GM12878 (cell line): ENCODE measurements around the gene IPO5. TPM values are rescaled to one million over a fixed set of nuclear protein-coding genes. Genes with fewer than 3 reads are reported as not detected.
"Not testable (repeated sequence)": the region's sequence is repeated elsewhere in the genome, so short reads cannot be mapped to it uniquely, and the experiment has no call there.

ENCODE experiments used
- ATAC-seq: fragments of 200-7000 bp; cut with Tn5 transposase; 3 replicates; pipeline ENCODE4 v1.9.1; 2020; ENCODE audit warnings: mild to moderate bottlenecking, moderate library complexity
- BruUV-seq: library from RNA; stranded (reverse); fragments of 400-500 nt; replicated peaks from 2 replicates; lab custom pipeline; 2021; lab: Mats Ljungman, UMichigan
- CTCF ChIA-PET: fragments of 300-600 bp; sonication (Branson Sonifier 250); formaldehyde crosslinking; extraction: SDS; loops from one replicate; lab custom pipeline; 2021; ENCODE audit warnings: inconsistent platforms; lab: Yijun Ruan, JAX
- POLR2A ChIA-PET: fragments of 350-600 bp; formaldehyde crosslinking; extraction: SDS; loops from one replicate; lab custom pipeline; 2021; ENCODE audit warnings: inconsistent platforms; lab: Charles Lee
- RAD21 ChIA-PET: fragments of 300-600 bp; sonication (Branson Sonifier 250); formaldehyde crosslinking; loops from one replicate; lab custom pipeline; 2023; ENCODE audit warnings: antibody characterized with exemption; ENCODE audit not compliant: unreplicated experiment; lab: Charles Lee
- SMC1A ChIA-PET: fragments of 300-600 bp; sonication (Branson Sonifier 250); formaldehyde crosslinking; loops from one replicate; lab custom pipeline; 2023; ENCODE audit not compliant: unreplicated experiment, uncharacterized antibody; lab: Charles Lee
- DNase-seq: peaks from one replicate; pipeline ENCODE4 v3.0.0-alpha.2; 2011; ENCODE audit warnings: low read depth, low spot score
- FAIRE-seq: peaks from 3 replicates; lab custom pipeline; 2011; peaks lifted over from hg19 to GRCh38; lab: Jason Lieb, UNC
- H2AFZ ChIP-seq: 2 replicates; pipeline ENCODE4 v1.6.0; 2011; ENCODE audit warnings: low read depth, low read length, control low read depth; ENCODE audit not compliant: control insufficient read depth
- H3K27ac ChIP-seq: 2 replicates; pipeline ENCODE4 v1.5.1; 2011; ENCODE audit warnings: control low read depth; ENCODE audit not compliant: control insufficient read depth, insufficient read depth
- H3K27me3 ChIP-seq, 2 experiments: replicated peaks in 1 of 2; 2 replicates each; pipeline versions ENCODE4 v1.6.0 to v1.6.1; 2011; ENCODE audit warnings: low read length in 1 of 2; ENCODE audit not compliant: control insufficient read depth in 2 of 2, insufficient read depth in 2 of 2
- H3K36me3 ChIP-seq, 2 experiments: 2 replicates each; pipeline ENCODE4 v1.5.1; 2011; ENCODE audit warnings: low read length in 1 of 2; ENCODE audit not compliant: control insufficient read depth in 2 of 2, insufficient read depth in 2 of 2
- H3K4me1 ChIP-seq: 2 replicates; pipeline ENCODE4 v1.6.1; 2011; ENCODE audit warnings: mild to moderate bottlenecking, low read length, moderate library complexity, mixed read lengths; ENCODE audit not compliant: control insufficient read depth, insufficient read depth
- H3K4me2 ChIP-seq: 2 replicates; pipeline ENCODE4 v1.6.0; 2011; ENCODE audit warnings: control low read depth; ENCODE audit not compliant: control insufficient read depth, insufficient read depth
- H3K4me3 ChIP-seq: fragments of 200-600 bp; sonication (generic); 2 replicates; pipeline ENCODE4 v1.5.1; 2016
- H3K79me2 ChIP-seq: 2 replicates; pipeline ENCODE4 v1.6.0; 2011; ENCODE audit warnings: low read length; ENCODE audit not compliant: control insufficient read depth, insufficient read depth
- H3K9ac ChIP-seq: 2 replicates; pipeline ENCODE4 v1.8.0; 2011; ENCODE audit warnings: low read length, control low read depth, mixed read lengths; ENCODE audit not compliant: control insufficient read depth, insufficient read depth
- H3K9me3 ChIP-seq: replicated peaks from 3 replicates; pipeline ENCODE4 v1.5.1; 2011; ENCODE audit warnings: mild to moderate bottlenecking, low read length; ENCODE audit not compliant: control insufficient read depth, insufficient read depth
- H4K20me1 ChIP-seq: 2 replicates; pipeline ENCODE4 v1.6.0; 2011; ENCODE audit not compliant: control insufficient read depth, insufficient read depth
- EGR1 ChIP-seq, 2 experiments: IDR thresholded peaks; 1 replicate in 1 of 2; 2 replicates in 1 of 2; pipeline ENCODE4 v1.6.1; 2011 to 2012; ENCODE audit warnings: low read depth in 2 of 2, low read length in 2 of 2, borderline replicate concordance in 1 of 2, mild to moderate bottlenecking in 1 of 2, moderate library complexity in 1 of 2
- KLF5 ChIP-seq: fragments of 450-650 bp; IDR thresholded peaks from 2 replicates; pipeline ENCODE4 v1.6.1; 2014; ENCODE audit warnings: mild to moderate bottlenecking; ENCODE audit not compliant: partially characterized antibody
- PML ChIP-seq: IDR thresholded peaks from 2 replicates; pipeline ENCODE4 v1.6.1; 2012; ENCODE audit warnings: low read length, inconsistent platforms
- TAF1 ChIP-seq: IDR thresholded peaks from 2 replicates; pipeline ENCODE4 v1.6.1; 2011; ENCODE audit warnings: mild to moderate bottlenecking, low read depth, low read length, borderline replicate concordance
- YY1 ChIP-seq: IDR thresholded peaks from 2 replicates; pipeline ENCODE4 v1.6.1; 2011; ENCODE audit warnings: low read depth, mild to moderate bottlenecking, low read length
- WGBS: methylation state at CpG from one replicate; pipeline ENCODE4 v1.1.6; 2016; ENCODE audit warnings: low lambda C conversion rate; ENCODE audit not compliant: insufficient replicate concordance, insufficient coverage; ENCODE audit errors: missing lambda C conversion rate; 5-methylcytosine and 5-hydroxymethylcytosine counted together
- in situ Hi-C: fragments of 300-500 bp; cut with MboI; formaldehyde crosslinking; loops from 9 replicates; pipeline ENCODE4 v1.14.3; 2018; ENCODE audit warnings: mixed read lengths
- intact Hi-C: fragments of 100-400 bp; cut with micrococcal nuclease; formaldehyde crosslinking; loops from one replicate; pipeline ENCODE4 v1.14.2; 2022; ENCODE audit not compliant: unreplicated experiment
- polyA plus RNA-seq, 11 experiments: library from polyadenylated mRNA; depleted of rRNA in 4 of 11; unstranded in 6 of 11; stranded (reverse) in 5 of 11; fragments of >200 nt; fragmentation: Nextera tagmentation in 4 of 11; fragmentation: Illumina TruSeq in 1 of 11; extraction: Ambion mirVana in 4 of 11; extraction: Trizol in 1 of 11; gene quantifications; 1 replicate in 1 of 11; 2 replicates in 10 of 11; pipeline versions ENCODE4 v1.2.1 to v1.2.3, GENCODE V29; 2011 to 2016; ENCODE audit warnings: inconsistent platforms in 2 of 11, missing spikeins in 2 of 11, low read depth in 1 of 11
- total RNA-seq, 4 experiments: library from RNA; depleted of rRNA in 3 of 4; stranded (reverse); fragments of >200 nt in 3 of 4; fragmentation: Illumina TruSeq in 1 of 4; extraction: Trizol in 1 of 4; gene quantifications; 2 replicates each; pipeline versions ENCODE4 v1.2.1 to v1.2.3, GENCODE V29; 2013 to 2021
- TF ChIP-seq, protein P1 (sequence below): fragments of 450-650 bp; IDR thresholded peaks from 2 replicates; pipeline ENCODE4 v1.6.1; 2018; ENCODE audit warnings: borderline replicate concordance, mild to moderate bottlenecking; ENCODE audit not compliant: partially characterized antibody

The IPO5 gene
- total and polyA plus RNA-seq, 10 of the 15 experiments (the other 5 are each of a cell fraction or from before 2014, with no cell fraction given), result 45.7 to 196 (median 134) TPM

DNA sequence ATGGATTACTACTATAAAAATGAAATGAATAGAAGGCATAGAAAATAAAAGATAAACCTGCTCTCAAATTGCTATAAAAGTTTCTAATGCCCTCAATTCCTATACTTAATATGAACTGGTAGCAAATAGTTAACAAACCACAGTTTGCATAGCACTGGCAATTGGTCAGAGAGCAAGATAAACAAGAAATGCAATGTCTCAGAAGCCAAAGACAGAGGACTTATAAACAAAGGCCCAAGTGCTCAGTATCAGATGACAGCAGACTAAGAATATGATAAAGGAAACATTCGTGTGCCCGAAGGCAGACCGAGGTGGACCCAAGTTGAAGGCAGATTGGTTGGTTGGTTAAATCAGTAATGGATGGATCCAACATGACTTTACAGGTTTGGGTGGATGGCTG, 50.6 kb downstream of the IPO5 start:
- ATAC-seq (no peak), FAIRE-seq (no peak)
- no peaks in the 10 kb centered on the region for H3K9me3 ChIP-seq
- no TSS peak for BruUV-seq
- CTCF ChIA-PET, result no interaction called here
- H3K4me2 ChIP-seq, result no peak overlapping the region
- H3K4me3 ChIP-seq, result no peak overlapping the region
- no peak overlapping the region for H3K9ac ChIP-seq
- H3K79me2 ChIP-seq, result no peaks in the 10 kb centered on the region
- H3K27me3 ChIP-seq, result no peaks in the 10 kb centered on the region
- RAD21 ChIA-PET, result no interaction called here
- TF ChIP-seq TAF1 (no peak), KLF5 (no peak), YY1 (no peak), EGR1 (IDR thresholded peaks at IDR 0.05; ENCODE audit: borderline replicate concordance in 1 of 2, low read depth in 2 of 2, low read length in 2 of 2) (no peak), PML (no peak)
- TF ChIP-seq, protein P1, sequence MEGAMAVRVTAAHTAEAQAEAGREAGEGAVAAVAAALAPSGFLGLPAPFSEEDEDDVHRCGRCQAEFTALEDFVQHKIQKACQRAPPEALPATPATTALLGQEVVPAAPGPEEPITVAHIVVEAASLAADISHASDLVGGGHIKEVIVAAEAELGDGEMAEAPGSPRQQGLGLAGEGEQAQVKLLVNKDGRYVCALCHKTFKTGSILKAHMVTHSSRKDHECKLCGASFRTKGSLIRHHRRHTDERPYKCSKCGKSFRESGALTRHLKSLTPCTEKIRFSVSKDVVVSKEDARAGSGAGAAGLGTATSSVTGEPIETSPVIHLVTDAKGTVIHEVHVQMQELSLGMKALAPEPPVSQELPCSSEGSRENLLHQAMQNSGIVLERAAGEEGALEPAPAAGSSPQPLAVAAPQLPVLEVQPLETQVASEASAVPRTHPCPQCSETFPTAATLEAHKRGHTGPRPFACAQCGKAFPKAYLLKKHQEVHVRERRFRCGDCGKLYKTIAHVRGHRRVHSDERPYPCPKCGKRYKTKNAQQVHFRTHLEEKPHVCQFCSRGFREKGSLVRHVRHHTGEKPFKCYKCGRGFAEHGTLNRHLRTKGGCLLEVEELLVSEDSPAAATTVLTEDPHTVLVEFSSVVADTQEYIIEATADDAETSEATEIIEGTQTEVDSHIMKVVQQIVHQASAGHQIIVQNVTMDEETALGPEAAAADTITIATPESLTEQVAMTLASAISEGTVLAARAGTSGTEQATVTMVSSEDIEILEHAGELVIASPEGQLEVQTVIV, result no peak
- TF ChIP-seq, all 136 proteins: peak for 0
- peaks cover 10 to 48% of the 10 kb centered on the region in 2 experiments for H3K36me3 ChIP-seq
- H4K20me1 ChIP-seq, result no peaks in the 10 kb centered on the region
- POLR2A ChIA-PET, result no interaction called here
- in situ Hi-C loops (no loop called here), intact Hi-C loops (no loop called here)
- H3K27ac ChIP-seq, result no peak overlapping the region
- SMC1A ChIA-PET, result no interaction called here
- no peak for DNase-seq
- no peak overlapping the region for H2AFZ ChIP-seq
- 100% methylated on average over 3 of the region's 3 CpGs for WGBS
- no peaks in the 10 kb centered on the region for H3K4me1 ChIP-seq

DNA sequence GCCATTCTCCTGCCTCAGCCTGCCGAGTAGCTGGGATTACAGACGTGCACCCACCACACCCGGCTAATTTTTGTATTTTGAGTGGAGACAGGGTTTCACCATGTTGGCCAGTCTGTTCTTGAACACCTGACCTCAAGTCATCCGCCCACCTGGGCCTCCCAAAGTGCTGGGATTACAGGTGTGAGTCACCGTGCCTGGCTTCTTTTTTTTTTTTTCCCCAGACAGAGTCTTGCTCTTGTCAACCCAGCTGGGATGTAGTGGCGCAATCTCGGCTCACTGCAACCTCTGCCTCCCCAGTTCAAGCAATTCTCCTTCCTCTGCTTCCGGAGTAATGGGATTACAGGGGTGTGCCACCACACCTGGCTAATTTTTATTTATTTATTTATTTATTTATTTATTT, 51.5 kb downstream of the IPO5 start:
- H2AFZ ChIP-seq, ATAC-seq, DNase-seq, H4K20me1 ChIP-seq, H3K27ac ChIP-seq, H3K9ac ChIP-seq, H3K4me3 ChIP-seq, in situ Hi-C loops, H3K27me3 ChIP-seq, intact Hi-C loops, H3K4me1 ChIP-seq, SMC1A ChIA-PET, POLR2A ChIA-PET, FAIRE-seq, BruUV-seq, H3K79me2 ChIP-seq, H3K9me3 ChIP-seq, CTCF ChIA-PET, H3K4me2 ChIP-seq, RAD21 ChIA-PET: not testable (repeated sequence)
- 87% methylated on average over 8 of the region's 8 CpGs for WGBS
- H3K36me3 ChIP-seq, result peaks cover 10 to 42% of the 10 kb centered on the region in 2 experiments
